Panc1 (cell line): ENCODE results near the gene AUNIP.

Experiments used
- CTCF ChIP-seq: fragments of 450-650 bp; IDR thresholded peaks from 2 replicates; pipeline ENCODE4 v1.5.1; 2017; ENCODE audit warnings: mild to moderate bottlenecking
- POLR2AphosphoS5 ChIP-seq: IDR thresholded peaks from 2 replicates; pipeline ENCODE4 v1.6.1; 2012; ENCODE audit warnings: mild to moderate bottlenecking, low read depth, low read length, moderate library complexity
- REST ChIP-seq, 2 experiments: IDR thresholded peaks; 2 replicates each; pipeline ENCODE4 v1.6.1; 2011 to 2012; ENCODE audit warnings: low read depth in 2 of 2, control low read depth in 1 of 2, low read length in 1 of 2, mild to moderate bottlenecking in 1 of 2, moderate library complexity in 1 of 2; ENCODE audit not compliant: insufficient read depth in 1 of 2

DNA sequence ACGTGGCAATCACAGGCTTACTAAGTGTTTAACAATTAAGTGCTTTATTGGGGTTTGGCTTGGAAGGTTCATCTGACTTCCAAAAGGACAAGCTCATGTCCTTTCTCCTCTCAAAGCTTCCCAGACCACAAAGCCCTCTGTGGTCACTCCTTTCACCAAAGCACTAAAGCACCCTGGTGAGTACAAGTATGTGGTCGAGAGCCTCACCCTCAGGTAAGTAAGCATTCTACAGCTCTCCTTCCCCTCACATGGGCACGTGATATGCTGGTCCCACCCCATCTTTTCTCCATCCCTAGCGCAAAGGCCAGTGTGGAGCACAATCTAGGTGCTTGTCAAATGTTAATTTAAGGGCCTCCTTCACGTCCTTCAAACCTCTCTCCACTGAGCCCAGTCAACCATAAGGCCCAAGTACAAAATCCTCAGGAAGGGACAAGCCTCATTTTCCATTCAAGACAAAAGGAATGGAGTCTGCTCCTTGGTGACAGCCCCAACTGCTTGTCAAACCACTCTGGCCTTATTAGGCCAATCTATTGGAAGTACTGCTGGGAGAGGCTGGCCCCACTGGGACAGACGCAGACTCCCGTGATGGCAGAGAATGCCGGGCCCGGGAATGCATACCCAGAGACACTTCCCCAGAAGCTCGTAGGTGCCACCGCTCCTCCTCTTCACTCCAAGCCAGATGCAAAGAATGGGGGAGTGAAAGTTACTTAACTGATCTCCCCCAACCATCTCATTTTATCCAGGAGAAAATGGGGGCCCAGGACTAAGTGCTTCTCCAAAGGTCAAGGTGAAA is 39.2 kb upstream of the AUNIP start:
- TF ChIP-seq CTCF (no peak), POLR2AphosphoS5 (no peak), REST (IDR thresholded peaks at IDR 0.05; ENCODE audit: insufficient read depth in 1 of 2, low read depth in 2 of 2, low read length in 1 of 2) (no peak)
